ENCODE results near the gene ZDHHC12.

GRCh38 chr9:128724744-128725211, 851 bp upstream of the ZDHHC12 start:
- TF ChIP-seq CTCF (IDR thresholded peaks at IDR 0.05) (no peak), POLR2A (IDR thresholded peaks at IDR 0.05) (no peak)

Data from adrenal gland (tissue), 5 donors.